ENCODE data around the gene DLK1.

DLK1 gene

GRCh38 chr14:100710826-100711462 is 15.7 kb upstream of the DLK1 start:
- DNase-seq, result no peak
- no peaks in the 10 kb centered on the region for H3K36me3 ChIP-seq (replicated peaks)
- no peak for TF ChIP-seq CTCF (IDR thresholded peaks at IDR 0.05; ENCODE audit: low read depth, low read length, missing control alignments)
- no peak overlapping the region for H3K27ac ChIP-seq
- H3K4me3 ChIP-seq (ENCODE audit: low read depth, low read length), result no peak overlapping the region
- in situ Hi-C loops (cut with HindIII; ENCODE audit: low pct_ligation_motif_present, low sequenced_read_pairs), result no loop called here
- no peaks in the 10 kb centered on the region for H3K27me3 ChIP-seq (replicated peaks)

- no peaks in the 10 kb centered on the region for H3K27me3 ChIP-seq (replicated peaks)
- in situ Hi-C loops (cut with HindIII; ENCODE audit: low pct_ligation_motif_present, low sequenced_read_pairs), result no loop called here
- H3K27ac ChIP-seq, result no peak overlapping the region
- TF ChIP-seq CTCF (IDR thresholded peaks at IDR 0.05; ENCODE audit: low read depth, low read length, missing control alignments), result no peak
- H3K4me3 ChIP-seq (ENCODE audit: low read depth, low read length), result no peak overlapping the region
- no peaks in the 10 kb centered on the region for H3K36me3 ChIP-seq (replicated peaks)
- no peak for DNase-seq
Observed at GRCh38 chr14:100711493-100711892, 15.2 kb upstream of the DLK1 start.

- no peak for DNase-seq
- no peak overlapping the region for H3K27ac ChIP-seq
- TF ChIP-seq CTCF (IDR thresholded peaks at IDR 0.05; ENCODE audit: low read depth, low read length, missing control alignments), result no peak
- H3K36me3 ChIP-seq (replicated peaks), result no peaks in the 10 kb centered on the region
- H3K27me3 ChIP-seq (replicated peaks), result no peaks in the 10 kb centered on the region
- in situ Hi-C loops (cut with HindIII; ENCODE audit: low pct_ligation_motif_present, low sequenced_read_pairs), result no loop called here
- H3K4me3 ChIP-seq (ENCODE audit: low read depth, low read length), result no peak overlapping the region
Observed at GRCh38 chr14:100712490-100712889, 14.2 kb upstream of the DLK1 start.

- no peak for TF ChIP-seq CTCF (IDR thresholded peaks at IDR 0.05; ENCODE audit: low read depth, low read length, missing control alignments)
- Histone ChIP-seq H3K4me3 (ENCODE audit: low read depth, low read length) (no peak overlapping the region), H3K36me3 (replicated peaks) (no peaks in the 10 kb centered on the region), H3K27ac (no peak overlapping the region), H3K27me3 (replicated peaks) (peaks cover 1% of the 10 kb centered on the region)
- in situ Hi-C loops (cut with HindIII; ENCODE audit: low pct_ligation_motif_present, low sequenced_read_pairs), result no loop called here
- no peak for DNase-seq
Observed at GRCh38 chr14:100713705-100714104, 13.0 kb upstream of the DLK1 start.

- in situ Hi-C loops (cut with HindIII; ENCODE audit: low pct_ligation_motif_present, low sequenced_read_pairs), result no loop called here
- H3K27me3 ChIP-seq (replicated peaks), result peaks cover 2% of the 10 kb centered on the region
- H3K36me3 ChIP-seq (replicated peaks), result no peaks in the 10 kb centered on the region
- no peak overlapping the region for H3K27ac ChIP-seq
- no peak overlapping the region for H3K4me3 ChIP-seq (ENCODE audit: low read depth, low read length)
- TF ChIP-seq CTCF (IDR thresholded peaks at IDR 0.05; ENCODE audit: low read depth, low read length, missing control alignments), result no peak
- no peak for DNase-seq
Observed at GRCh38 chr14:100714258-100714892, 12.3 kb upstream of the DLK1 start.

GRCh38 chr14:100715332-100715731 is 11.4 kb upstream of the DLK1 start:
- in situ Hi-C loops (cut with HindIII; ENCODE audit: low pct_ligation_motif_present, low sequenced_read_pairs), result no loop called here
- Histone ChIP-seq H3K27me3 (replicated peaks) (peaks cover 2% of the 10 kb centered on the region), H3K27ac (no peak overlapping the region), H3K4me3 (ENCODE audit: low read depth, low read length) (no peak overlapping the region), H3K36me3 (replicated peaks) (no peaks in the 10 kb centered on the region)
- TF ChIP-seq CTCF (IDR thresholded peaks at IDR 0.05; ENCODE audit: low read depth, low read length, missing control alignments), result no peak
- no peak for DNase-seq
